Measurements from ENCODE around the gene FKBP10. TPM values are rescaled to one million over a fixed set of nuclear protein-coding genes. Genes with fewer than 3 reads are reported as not detected.
A peak's percentile ranks its signal among the peaks of the same experiment; 100 is the strongest.

Gene FKBP10
- total RNA-seq, 2 donors from 2014 or later, result 10.3 to 12.8 TPM

- H3K4me1 ChIP-seq, result peaks cover 16% of the 10 kb centered on the region
- no peaks in the 10 kb centered on the region for H3K27me3 ChIP-seq
- H3K36me3 ChIP-seq, result no peaks in the 10 kb centered on the region
- no peak overlapping the region for H3K4me3 ChIP-seq
- H3K9me3 ChIP-seq, result no peaks in the 10 kb centered on the region
- no peak for TF ChIP-seq CTCF (IDR thresholded peaks at IDR 0.05)
- peak overlapping the region; percentile 79 for H3K27ac ChIP-seq
- intact Hi-C loops (cut with DNase I), result no loop called here
- DNase-seq, result peak; percentile 62
- H3K9ac ChIP-seq (ENCODE audit: low read depth in 2 of 2, low read length in 2 of 2), result peak overlapping the region; percentile 41 to 82
Observed at GRCh38 chr17:41793784-41794539, 18.8 kb upstream of the FKBP10 start.

- H3K4me3 ChIP-seq, result no peak overlapping the region
- no peaks in the 10 kb centered on the region for H3K27me3 ChIP-seq
- H3K36me3 ChIP-seq, result no peaks in the 10 kb centered on the region
- peaks cover 16% of the 10 kb centered on the region for H3K4me1 ChIP-seq
- H3K9me3 ChIP-seq, result no peaks in the 10 kb centered on the region
- no peak overlapping the region for H3K9ac ChIP-seq (ENCODE audit: low read depth in 2 of 2, low read length in 2 of 2)
- TF ChIP-seq CTCF (IDR thresholded peaks at IDR 0.05), result no peak
- intact Hi-C loops (cut with DNase I), result no loop called here
- DNase-seq, result no peak
- H3K27ac ChIP-seq, result peak overlapping the region; percentile 79
Observed at GRCh38 chr17:41794540-41794975, 18.2 kb upstream of the FKBP10 start.

- intact Hi-C loops (cut with DNase I), result no loop called here
Observed at GRCh38 chr17:41796121-41796895, 16.5 kb upstream of the FKBP10 start.

GRCh38 chr17:41797377-41797776 is 15.4 kb upstream of the FKBP10 start:
- H3K27me3 ChIP-seq, result no peaks in the 10 kb centered on the region
- TF ChIP-seq CTCF (IDR thresholded peaks at IDR 0.05), result no peak
- no peaks in the 10 kb centered on the region for H3K36me3 ChIP-seq
- no peak overlapping the region for H3K9ac ChIP-seq (ENCODE audit: low read depth in 2 of 2, low read length in 2 of 2)
- no peak overlapping the region for H3K27ac ChIP-seq
- intact Hi-C loops (cut with DNase I), result no loop called here
- peaks cover 13% of the 10 kb centered on the region for H3K4me1 ChIP-seq
- H3K4me3 ChIP-seq, result no peak overlapping the region
- no peak for DNase-seq
- no peaks in the 10 kb centered on the region for H3K9me3 ChIP-seq

More at GRCh38 chr17:41796121-41796895, 16.5 kb upstream of the FKBP10 start:
- Histone ChIP-seq H3K27me3 (no peaks in the 10 kb centered on the region), H3K9me3 (no peaks in the 10 kb centered on the region), H3K4me1 (peaks cover 18% of the 10 kb centered on the region), H3K27ac (no peak overlapping the region), H3K4me3 (no peak overlapping the region), H3K9ac (ENCODE audit: low read depth in 2 of 2, low read length in 2 of 2) (no peak overlapping the region), H3K36me3 (no peaks in the 10 kb centered on the region)
- TF ChIP-seq CTCF (IDR thresholded peaks at IDR 0.05), result no peak
- no peak for DNase-seq

GRCh38 chr17:41799366-41799765 is 13.4 kb upstream of the FKBP10 start:
- no peak overlapping the region for H3K4me3 ChIP-seq
- no peak overlapping the region for H3K27ac ChIP-seq
- no peak for DNase-seq
- no peaks in the 10 kb centered on the region for H3K36me3 ChIP-seq
- H3K9ac ChIP-seq (ENCODE audit: low read depth in 2 of 2, low read length in 2 of 2), result no peak overlapping the region
- H3K9me3 ChIP-seq, result no peaks in the 10 kb centered on the region
- H3K27me3 ChIP-seq, result no peaks in the 10 kb centered on the region
- intact Hi-C loops (cut with DNase I), result no loop called here
- no peak for TF ChIP-seq CTCF (IDR thresholded peaks at IDR 0.05)
- peaks cover 4% of the 10 kb centered on the region for H3K4me1 ChIP-seq
